Fibroblast of skin of left biceps (primary cell): ENCODE results near the gene ANKFN1.

Experiments
- DNase-seq, 2 experiments: peaks; one replicate each; pipeline ENCODE4 v3.0.0-alpha.2; 2013; ENCODE audit warnings: low read depth in 2 of 2

ANKFN1 gene

GRCh38 chr17:56152874-56153602, at the start of gene ANKFN1:
ANKFN1 (plus strand) TSS chr17:56153475; CDS start chr17:56212668, 59,193 bp downstream.
- no peak for DNase-seq

- no peak for DNase-seq
These were observed 44.4 kb upstream of the ANKFN1 start for GRCh38 chr17:56108811-56109284.

- DNase-seq, result no peak
These were observed 43.4 kb upstream of the ANKFN1 start for GRCh38 chr17:56109836-56110235.

- no peak for DNase-seq
These were observed 42.7 kb upstream of the ANKFN1 start for GRCh38 chr17:56110463-56111135.

- peak; percentile 67 to 71 for DNase-seq
These were observed 41.4 kb upstream of the ANKFN1 start for GRCh38 chr17:56111706-56112485.

GRCh38 chr17:56113486-56113885, 39.8 kb upstream of the ANKFN1 start:
- DNase-seq, result no peak

GRCh38 chr17:56114469-56114868, 38.8 kb upstream of the ANKFN1 start:
- no peak for DNase-seq

- DNase-seq, result no peak
These were observed 34.1 kb upstream of the ANKFN1 start for GRCh38 chr17:56119191-56119590.

GRCh38 chr17:56119936-56120335, 33.3 kb upstream of the ANKFN1 start:
- no peak for DNase-seq

GRCh38 chr17:56121191-56122051, 31.9 kb upstream of the ANKFN1 start:
- DNase-seq, result no peak

- peak; percentile 66 to 73 for DNase-seq
These were observed 27.1 kb upstream of the ANKFN1 start for GRCh38 chr17:56125830-56126819.

- no peak for DNase-seq
These were observed 23.2 kb upstream of the ANKFN1 start for GRCh38 chr17:56130026-56130425.

GRCh38 chr17:56130631-56131030, 22.6 kb upstream of the ANKFN1 start:
- DNase-seq, result no peak

- no peak for DNase-seq
These were observed 21.8 kb upstream of the ANKFN1 start for GRCh38 chr17:56131431-56131830.

GRCh38 chr17:56136301-56136700, 17.0 kb upstream of the ANKFN1 start:
- no peak for DNase-seq

GRCh38 chr17:56141046-56141839, 12.0 kb upstream of the ANKFN1 start:
- DNase-seq, result peak; percentile 82 to 84

GRCh38 chr17:56142325-56142724, 10.9 kb upstream of the ANKFN1 start:
- DNase-seq, result peak; percentile 94

- DNase-seq, result no peak
These were observed 10.5 kb upstream of the ANKFN1 start for GRCh38 chr17:56142781-56143180.

GRCh38 chr17:56144223-56144622, 9.1 kb upstream of the ANKFN1 start:
- no peak for DNase-seq
